GM21528 (cell line): ENCODE measurements around the gene FOXO3.
"Not testable (repeated sequence)": the region's sequence is repeated elsewhere in the genome, so short reads cannot be mapped to it uniquely, and the experiment has no call there.

ENCODE experiments used
- ATAC-seq: cut with Tn5 transposase; IDR thresholded peaks from one replicate; pipeline ENCODE4 v1.9.1; 2021; ENCODE audit warnings: mild to moderate bottlenecking, moderate library complexity; ENCODE audit not compliant: unreplicated experiment, low FRiP score

The FOXO3 gene

DNA sequence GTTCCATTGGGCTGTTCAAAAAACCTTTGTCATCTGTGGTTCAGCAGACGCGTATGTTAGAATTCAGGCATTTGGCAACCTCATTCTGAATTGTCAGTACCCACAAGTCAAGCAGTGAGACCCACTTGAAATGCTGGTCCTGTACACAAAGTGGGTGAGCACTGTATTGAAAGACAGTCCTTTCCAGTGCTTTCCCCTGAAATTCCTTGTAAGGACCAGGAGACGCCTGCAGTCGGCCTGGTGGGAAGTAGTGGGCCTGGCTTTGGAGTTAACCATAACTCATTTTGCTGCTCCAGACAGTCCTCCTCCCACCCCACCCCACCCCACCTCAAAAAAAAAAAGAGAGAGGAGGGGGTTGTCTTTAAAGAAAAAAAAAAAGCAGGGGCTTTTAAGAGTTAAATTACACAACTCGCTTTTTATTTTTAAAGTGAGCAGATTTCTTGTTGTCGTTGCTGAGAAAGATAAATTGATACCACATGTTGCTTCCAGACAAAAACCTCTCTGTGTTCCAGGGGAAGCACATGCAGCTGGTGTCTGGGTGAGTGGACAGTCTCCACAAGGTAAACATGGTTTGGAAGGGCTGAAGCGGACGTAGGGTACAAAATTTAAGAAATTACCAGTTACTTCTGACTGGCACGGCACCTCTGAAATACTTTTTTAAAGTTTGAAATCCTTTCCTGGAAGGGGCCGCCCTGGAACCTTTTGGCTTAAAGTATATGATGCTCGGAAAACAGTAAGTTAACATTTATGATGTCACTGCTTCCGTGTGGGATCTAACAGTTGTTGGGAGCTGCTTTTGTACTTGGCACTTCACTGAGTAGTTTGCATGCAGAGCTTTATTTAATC is 95.3 kb downstream of the FOXO3 start:
- ATAC-seq: no peak

DNA sequence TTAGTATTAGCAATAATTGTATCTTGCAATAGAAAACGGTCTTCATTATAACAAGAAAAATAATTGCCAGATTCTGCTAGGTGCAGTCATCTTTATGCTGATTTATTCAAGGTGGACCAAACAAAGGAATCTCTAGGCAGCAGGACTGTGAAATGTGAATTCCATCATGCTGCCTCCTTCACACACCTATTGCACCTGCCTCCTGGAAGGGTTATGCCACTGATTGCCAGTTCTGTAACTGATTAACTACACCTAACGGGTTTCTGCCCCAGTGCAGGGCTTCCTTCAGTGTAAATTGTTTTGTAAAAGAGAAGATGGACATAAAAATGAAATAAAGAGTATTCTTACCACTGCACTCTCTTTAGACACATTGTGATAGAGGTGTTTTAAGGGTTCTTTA is 96.1 kb downstream of the FOXO3 start:
- ATAC-seq: no peak

DNA sequence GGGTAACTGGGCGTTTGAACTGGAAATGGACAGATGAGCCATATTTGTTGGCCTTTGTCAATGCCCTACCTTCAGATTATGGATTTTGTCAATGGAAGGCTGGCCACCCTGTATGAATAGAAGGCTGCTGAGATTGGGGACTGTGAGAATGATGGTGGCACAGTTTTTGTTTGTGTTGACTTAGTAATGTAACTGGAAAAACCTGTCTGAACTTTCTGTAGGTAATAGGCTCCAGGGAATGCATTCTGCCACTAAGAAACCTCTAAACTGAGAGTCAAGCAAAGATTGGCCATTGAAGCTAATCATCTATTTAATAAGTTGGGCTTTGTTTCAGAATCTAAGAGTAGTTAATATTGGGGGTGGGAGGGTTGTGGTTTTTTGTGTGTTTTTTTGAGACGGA is 97.5 kb downstream of the FOXO3 start:
- no peak for ATAC-seq

DNA sequence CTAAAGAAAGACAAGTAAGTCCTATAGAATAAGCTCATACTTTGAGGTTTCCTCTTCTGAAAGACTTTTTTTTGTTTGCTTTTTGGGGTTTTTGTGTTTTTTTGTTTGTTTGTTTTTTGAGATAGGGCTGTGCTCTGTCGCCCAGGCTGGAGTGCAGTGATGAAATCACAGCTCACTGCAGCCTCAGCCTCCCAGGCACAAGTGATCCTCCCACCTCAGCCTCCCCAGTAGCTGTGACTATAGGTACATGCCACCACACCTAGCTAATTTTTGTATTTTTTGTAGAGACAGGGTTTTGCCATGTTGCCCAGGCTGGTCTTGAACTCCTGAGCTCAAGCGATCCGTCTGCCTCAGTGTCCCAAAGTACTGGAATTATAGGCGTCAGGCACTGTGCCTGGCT is 98.1 kb downstream of the FOXO3 start:
- ATAC-seq: not testable (repeated sequence)

DNA sequence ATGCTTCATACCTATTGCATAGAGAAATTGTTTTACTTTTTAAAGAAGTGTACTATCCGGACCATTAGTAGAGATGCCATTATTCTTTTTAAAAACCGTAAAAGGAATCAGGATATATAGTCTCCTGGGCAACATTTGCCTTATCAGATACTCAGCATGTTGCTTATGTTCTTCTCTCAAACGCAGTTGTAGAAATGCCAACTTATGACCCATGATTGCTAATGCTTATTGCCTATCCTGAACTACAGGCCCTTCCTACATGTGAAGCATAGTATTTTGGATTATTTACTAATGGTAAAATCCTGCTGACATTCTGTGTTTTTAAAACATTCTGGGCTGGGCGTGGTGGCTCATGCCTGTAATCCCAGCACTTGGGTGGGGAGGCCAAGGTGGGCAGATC is 99.5 kb downstream of the FOXO3 start:
- ATAC-seq: no peak

DNA sequence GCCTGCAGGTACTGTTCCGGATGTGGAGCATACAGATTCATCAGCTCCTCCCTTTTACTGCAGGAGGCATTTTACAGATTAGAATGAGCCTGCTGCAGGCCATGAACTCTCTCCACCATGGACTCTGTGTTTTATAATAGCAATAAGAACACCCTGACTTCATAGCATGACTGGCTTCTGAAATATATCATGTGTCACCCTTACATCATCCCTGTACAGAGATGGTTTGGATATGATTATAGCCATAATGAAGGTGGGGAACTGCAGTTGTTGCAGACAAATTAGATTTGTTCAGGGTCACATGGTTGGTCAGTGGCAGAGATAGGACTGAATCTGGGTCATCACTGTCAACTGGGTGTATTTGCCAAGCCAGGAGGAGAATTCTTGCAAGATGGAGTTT is 100.7 kb downstream of the FOXO3 start:
- no peak for ATAC-seq

DNA sequence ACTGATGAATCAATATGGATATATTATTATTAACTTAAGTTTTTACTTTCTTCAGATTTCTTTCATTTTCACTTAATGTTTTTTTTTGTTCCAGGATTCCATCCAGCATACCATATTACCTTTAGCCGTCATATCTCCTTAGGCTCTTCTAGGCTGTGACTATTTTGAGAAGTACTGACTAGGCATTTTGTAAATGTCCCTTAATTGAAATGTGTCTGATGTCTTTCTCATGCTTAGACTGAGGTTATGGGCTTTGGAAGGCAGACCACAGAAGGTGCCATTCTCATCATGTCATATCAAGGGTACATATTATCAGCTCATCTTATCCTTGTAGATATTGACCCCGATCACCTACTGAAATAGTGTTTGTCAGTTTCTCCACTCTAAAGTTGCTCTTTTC is 101.3 kb downstream of the FOXO3 start:
- no peak for ATAC-seq

DNA sequence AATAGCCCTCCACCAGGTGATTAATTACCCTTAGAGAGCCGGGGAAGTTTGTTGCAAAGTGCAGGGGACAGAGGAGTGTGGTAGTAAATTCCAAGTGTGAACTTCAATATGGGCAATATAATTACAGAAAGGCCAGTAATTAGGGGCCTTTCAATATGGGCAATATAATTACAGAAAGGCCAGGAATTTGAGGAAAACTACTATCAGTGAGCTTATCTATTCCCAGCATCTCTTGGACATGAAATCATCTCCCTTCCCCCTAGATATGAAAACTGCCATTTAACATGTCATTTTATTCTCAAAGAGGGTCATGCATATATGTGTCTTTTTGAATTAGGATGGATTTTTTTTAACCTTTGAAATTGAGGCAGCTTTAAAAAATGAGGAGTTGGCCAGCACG is 102.0 kb downstream of the FOXO3 start:
- ATAC-seq: no peak

DNA sequence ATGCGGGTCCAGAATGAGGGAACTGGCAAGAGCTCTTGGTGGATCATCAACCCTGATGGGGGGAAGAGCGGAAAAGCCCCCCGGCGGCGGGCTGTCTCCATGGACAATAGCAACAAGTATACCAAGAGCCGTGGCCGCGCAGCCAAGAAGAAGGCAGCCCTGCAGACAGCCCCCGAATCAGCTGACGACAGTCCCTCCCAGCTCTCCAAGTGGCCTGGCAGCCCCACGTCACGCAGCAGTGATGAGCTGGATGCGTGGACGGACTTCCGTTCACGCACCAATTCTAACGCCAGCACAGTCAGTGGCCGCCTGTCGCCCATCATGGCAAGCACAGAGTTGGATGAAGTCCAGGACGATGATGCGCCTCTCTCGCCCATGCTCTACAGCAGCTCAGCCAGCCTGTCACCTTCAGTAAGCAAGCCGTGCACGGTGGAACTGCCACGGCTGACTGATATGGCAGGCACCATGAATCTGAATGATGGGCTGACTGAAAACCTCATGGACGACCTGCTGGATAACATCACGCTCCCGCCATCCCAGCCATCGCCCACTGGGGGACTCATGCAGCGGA is 102.9 kb downstream of the FOXO3 start:
- not testable (repeated sequence) for ATAC-seq

DNA sequence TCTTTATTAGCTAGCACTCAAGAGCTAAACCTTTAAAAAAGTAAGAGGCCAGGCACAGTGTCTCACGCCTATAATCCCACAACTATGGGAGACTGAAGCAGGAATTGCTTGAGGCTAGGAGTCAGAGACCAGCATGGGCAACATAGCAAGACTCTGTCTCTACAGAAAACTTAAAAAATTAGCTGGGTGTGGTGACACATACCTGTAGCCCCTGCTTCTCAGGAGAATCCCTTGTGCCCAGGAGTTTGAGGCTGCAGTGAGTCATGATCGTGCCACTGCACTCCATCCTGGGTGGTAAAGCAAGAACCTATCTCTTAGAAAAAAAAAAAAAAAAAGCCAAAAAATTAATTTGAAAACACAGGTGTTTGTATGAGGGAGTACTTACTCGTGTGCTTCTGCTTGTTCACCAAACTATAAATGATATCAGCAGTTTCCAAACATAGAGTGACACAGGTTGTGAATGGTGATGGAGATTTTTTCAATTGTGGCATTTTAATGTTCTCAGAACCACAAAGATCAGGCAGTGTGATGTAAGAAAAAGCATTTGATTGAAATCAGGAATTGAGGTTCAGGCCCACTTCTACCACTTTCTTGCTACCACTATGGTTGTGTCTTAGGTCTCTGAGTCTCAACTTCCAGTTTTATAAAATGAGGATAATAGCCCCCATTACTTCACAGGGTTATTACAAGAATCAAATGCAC is 104.9 kb downstream of the FOXO3 start:
- ATAC-seq: no peak

DNA sequence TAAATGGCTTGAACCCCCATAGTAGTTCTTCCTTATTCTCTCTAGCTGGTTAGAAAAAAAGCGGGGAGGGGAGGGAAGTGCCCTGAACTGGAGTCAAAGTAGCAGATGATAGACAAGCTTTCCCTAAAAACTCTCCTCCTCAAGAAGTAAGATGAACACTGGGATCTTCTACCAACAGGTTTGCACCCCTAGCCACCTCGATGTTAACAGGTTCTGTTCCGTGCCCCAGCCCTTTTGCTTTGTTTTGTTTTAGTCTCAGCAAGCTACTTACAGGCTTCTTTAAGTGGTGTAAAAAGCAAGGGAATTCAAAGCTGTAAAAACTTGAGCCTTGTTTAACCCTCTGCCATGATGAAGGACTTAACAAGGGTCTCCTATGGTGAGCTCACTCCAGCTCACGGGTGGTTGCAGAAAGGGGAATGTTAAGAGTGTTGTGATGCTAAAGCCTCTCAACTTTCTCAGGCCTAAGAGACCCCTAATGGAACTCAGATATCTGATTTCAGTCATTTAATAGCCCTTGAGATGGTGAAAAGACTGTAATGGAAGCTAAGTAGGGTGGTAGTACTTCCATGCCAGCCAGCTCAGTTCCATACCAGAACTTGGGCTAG is 106.0 kb downstream of the FOXO3 start:
- ATAC-seq: no peak

DNA sequence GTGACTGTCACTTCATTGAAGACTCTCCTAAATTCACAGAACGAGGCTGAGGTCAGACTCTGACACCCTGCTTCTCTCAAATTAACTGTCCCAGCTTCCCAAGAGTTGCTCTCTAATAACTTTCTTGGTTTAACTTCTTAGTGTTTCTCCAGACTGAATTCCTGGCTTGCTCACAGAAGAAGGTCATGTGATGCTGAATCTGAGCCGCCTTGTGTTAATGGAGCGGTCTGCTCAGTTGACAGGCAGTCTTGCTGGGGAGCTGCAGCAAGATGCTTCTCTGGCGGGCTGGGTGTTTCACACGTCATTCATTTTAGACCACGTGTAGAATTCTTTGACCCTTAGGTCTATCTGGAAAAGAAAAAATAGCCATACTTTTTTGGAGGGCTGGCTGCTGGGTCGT is 107.3 kb downstream of the FOXO3 start:
- no peak for ATAC-seq

DNA sequence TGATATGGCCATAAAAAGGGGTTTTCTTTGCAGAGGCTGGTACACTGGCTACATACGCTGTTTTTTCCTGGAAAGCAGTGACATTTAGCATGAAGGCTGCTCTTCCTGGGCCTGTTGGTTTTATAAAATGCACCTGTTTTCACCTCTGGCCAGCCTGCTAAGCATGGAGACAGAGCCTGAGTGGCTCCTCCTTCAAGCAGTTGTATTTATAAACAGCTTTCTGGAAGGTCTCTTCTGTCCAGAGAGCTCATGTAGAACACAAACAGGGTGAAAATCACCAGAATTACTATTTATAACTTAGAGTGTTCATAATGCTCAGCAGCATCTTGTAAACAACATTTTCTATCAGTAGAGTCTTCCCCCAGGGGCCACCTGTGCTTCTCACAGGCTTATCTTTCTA is 109.0 kb downstream of the FOXO3 start:
- no peak for ATAC-seq

DNA sequence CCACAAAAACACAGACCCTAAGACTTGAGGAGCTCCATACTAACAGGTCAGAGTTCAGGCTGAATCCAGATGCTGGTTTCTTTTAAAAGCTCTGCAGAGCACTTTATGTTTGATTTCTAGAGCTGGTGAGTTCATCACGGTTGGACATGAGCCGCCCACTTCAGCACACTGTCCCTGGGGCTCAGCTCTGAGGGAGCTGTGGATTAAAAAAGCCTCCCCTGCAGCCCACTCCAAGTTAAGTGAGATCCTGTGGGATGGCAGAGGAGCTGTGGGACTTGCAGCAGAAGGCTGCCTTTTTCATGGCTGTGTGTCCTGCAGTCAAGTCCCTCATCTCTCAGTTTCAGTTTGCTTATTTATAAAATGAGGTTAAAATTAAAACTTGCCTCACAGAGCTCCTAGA is 110.5 kb downstream of the FOXO3 start:
- ATAC-seq: no peak

DNA sequence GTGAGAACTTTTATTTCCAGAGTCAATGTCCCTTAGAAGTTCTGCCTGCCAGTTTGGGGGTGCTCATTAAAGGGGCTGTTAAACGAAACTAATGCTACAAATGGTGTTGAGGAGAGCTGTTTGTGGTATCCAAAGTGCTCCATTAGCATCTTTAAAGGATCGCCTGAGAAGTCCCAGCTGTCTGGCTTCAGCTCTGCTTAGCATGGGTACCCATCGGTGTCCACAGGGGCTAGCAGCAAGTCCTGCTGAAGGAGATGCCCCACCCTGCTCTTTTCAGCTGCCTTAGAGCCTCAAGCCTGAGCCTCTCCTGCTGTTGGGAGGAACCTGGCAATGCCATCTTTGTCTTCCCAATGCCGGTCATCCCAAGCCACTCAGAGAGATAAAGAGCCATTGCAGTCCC is 111.1 kb downstream of the FOXO3 start:
- no peak for ATAC-seq

DNA sequence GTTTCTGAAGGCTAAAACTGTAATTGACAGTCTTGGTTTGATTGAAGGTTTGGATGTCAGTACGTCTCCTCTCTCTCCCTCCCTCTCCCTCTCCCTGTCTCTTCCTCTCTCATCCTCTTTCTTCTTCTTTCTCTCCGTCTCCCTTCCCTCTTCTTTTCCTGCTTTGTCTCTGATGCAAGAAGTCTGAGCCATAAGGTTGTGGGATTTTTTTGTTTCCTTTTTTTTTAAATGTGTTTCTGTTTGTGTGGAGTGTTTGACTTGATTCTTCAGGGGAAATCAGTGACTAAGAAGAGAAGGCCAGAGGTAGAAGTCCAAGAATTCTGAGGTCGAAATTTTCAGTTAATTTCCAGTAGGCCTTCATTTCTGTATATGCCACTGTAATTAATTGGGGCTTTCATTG is 111.9 kb downstream of the FOXO3 start:
- ATAC-seq: no peak

DNA sequence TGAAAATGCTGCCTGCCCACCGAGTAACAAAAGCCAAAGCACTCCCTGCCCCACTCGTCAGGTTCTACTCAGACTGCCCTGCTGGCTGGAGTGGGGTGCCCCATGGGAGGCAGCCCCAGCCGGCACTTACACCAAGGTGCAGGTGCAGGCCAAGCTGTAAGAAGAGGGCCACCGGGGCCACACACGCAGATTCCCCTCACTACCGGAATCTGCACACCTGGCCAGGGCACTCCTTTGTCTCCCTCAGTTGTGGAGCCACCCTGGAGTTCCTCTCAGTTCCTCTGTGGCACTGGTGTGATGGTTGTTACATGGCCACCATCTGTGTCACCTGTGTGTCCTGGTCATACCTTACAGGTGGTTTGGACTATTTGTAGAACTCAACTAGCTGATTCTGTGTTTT is 112.4 kb downstream of the FOXO3 start:
- ATAC-seq: no peak

DNA sequence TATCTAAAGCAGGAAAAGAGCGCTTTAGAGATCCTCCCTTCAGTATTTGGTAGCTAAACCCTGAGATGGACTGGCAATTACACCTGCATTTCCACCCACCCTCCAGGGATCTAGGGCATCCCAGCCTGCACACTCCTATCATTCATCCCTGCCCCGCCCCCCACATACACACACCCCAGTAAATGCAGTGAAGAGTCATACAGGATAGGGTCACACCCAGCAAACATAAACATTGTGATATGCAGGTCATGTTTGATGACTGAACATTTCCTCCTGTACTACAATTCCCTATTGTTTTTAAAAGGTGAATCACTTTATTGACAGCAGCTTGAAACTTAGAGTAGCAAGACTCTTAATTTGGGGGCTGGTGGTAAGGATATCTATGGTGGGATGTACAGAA is 112.9 kb downstream of the FOXO3 start:
- no peak for ATAC-seq

DNA sequence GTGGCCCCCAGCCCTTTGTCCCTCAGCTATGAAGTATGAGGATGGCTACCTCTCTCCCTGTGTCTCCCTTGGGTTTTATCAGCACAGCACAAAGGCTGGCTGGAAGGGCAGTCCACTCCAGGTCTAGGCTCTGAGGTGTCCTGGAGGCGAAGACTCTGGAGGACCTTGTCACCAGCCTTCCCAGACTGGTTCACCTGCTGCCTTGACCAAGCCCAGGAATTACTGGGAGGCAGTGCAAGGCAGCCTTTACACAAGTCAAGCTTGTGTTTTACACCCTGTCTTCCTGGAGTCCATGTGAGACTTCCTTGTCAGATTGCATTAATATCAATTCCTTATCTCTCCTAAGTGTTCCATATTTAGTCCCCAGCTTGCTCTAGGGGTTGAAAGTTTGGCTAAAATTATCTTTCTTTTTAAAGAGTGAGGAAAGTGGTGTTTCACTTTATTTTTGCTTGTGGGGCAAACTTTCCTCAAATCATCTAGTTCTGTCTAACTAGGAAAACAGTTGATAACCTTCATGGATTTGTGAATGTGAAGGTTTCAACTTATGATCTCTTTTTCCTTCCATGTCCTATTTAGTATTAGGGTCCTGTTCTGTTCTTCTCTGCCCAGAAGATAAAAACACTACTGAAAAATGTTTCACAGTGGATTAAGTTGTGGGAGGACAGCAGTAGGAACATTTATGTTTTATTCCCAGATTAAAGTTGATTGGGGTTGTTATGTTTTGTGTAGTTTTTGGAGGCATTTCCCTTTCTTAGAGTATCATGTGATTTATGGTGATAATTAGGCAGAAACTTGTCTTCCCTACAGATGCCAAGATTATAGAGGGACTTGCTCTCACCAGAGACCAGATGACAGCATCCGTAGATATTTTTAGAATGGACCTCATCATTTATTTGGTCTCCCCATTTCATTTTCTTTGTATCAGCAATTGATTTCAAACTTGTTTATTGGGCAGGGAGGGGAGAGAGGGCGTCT is 114.8 kb downstream of the FOXO3 start:
- no peak for ATAC-seq

DNA sequence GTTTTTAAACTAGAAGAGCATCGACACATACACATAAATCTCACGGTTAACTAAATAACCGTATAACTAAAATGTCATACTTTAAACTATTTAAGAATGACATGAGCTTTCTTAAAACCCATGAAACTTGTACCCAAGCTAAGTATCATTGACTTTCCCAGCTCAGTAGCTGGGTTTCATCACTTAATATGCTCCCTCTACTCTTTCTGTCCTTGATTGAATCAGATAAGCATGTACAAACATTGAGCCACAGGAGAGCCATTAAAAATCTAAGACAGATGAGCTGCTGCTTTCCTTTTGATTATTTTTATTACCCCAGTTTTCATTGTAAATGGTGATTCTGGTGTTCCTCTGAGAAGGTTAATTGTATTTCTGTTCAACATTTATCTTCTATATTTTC is 115.8 kb downstream of the FOXO3 start:
- no peak for ATAC-seq
